Epithelial cell of umbilical artery (primary cell): ENCODE measurements around the gene TBC1D30. TPM values are rescaled to one million over a fixed set of nuclear protein-coding genes. Genes with fewer than 3 reads are reported as not detected.

Source experiments
- total RNA-seq: library from RNA; depleted of rRNA; stranded (reverse); fragments of >200 nt; gene quantifications from 2 replicates; pipeline ENCODE4 v1.2.3, GENCODE V29; 2014

The TBC1D30 gene
- 20.8 and 30.2 TPM in 2 replicates for total RNA-seq

DNA sequence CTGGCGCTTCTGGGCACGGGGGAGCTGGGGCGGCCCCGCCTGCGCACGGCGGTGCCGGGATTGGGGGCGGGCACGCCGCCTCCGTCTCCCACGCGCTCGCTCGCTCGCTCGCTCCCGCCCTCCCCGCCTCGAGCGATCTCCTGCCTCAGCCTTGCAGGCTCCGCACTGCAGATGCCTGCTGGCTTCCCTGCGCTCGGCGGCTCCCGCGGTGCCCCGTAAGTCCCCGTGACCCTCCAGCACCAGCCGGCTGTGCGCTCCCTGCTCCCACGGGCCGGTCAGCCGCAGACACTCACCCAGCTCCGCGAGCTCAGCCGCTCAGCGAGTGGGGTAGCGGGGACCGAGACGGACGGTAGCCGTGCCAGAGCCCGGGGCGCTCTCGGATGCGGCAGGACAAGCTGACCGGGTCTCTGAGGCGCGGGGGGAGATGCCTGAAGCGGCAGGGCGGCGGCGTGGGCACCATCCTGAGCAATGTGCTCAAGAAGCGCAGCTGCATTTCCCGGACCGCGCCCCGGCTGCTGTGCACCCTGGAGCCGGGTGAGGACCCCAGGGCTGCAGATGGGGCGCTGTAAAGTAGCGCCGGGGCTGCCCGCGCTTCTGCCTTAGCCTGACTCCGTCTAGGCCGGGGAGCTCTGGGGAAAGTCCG is at the start of gene TBC1D30:
Gene TBC1D30, plus strand, starts transcription at position 148 of the 643 bp plus-strand sequence. Its CDS starts 233 bp downstream, at position 381.

Other genes starting within 250 kb of the TBC1D30 start
- 45.8 and 47.3 TPM in 2 replicates for gene RASSF3, start 214.2 kb upstream of the TBC1D30 start, total RNA-seq
- 218 and 242 TPM in 2 replicates for gene GNS, start 65.2 kb upstream of the TBC1D30 start, total RNA-seq